ENCODE data around the gene SLC30A4.
"Not testable (repeated sequence)": the region's sequence is repeated elsewhere in the genome, so short reads cannot be mapped to it uniquely, and the experiment has no call there.

SLC30A4 gene, protein sequence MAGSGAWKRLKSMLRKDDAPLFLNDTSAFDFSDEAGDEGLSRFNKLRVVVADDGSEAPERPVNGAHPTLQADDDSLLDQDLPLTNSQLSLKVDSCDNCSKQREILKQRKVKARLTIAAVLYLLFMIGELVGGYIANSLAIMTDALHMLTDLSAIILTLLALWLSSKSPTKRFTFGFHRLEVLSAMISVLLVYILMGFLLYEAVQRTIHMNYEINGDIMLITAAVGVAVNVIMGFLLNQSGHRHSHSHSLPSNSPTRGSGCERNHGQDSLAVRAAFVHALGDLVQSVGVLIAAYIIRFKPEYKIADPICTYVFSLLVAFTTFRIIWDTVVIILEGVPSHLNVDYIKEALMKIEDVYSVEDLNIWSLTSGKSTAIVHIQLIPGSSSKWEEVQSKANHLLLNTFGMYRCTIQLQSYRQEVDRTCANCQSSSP

DNA sequence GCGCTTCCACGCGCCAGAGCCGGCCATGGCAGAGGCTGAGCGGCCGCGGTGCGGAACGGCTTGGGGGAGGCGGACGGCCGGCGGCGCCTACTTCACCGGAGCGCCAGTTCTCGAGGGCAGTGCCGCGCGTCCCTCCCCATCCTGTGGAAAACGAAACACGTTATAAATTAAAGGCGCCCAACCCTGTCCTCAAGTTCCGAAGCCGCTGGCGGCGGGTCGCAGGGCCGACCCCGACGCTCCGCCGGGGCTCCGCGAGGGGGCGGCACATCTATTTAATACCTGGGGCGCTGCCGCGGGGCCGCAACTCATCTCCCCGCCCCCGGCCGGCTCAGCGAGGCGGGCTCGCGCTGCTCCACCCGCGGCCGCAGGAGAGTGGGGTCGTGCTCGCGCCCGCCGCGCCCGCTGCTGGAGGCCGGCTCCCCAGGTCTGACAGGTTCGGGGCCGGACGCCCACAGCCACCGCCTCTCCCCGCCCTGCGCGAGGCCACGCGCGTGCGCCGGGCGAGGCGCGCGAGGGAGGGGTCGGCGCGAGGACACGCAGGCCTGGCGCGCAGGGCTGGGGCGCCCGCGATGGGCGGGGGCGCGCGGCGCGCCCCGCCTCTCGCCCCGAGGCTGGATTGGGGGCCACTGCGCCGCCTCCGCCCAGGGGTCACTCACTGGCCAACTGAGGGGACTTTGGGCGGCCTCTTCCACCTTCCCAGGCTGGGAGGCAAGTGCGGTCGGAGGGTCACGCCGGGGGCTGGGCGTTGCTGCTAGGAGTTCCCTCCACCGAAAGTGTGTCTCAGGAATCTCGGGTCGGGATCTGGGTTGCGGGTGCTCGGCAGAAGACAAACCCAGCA, at the start of gene SLC30A4:
Gene SLC30A4 (minus strand): TSS at position 428 of the 838 bp plus-strand sequence. CDS start 401 bp downstream, at position 27.
- no peak for DNase-seq

DNA sequence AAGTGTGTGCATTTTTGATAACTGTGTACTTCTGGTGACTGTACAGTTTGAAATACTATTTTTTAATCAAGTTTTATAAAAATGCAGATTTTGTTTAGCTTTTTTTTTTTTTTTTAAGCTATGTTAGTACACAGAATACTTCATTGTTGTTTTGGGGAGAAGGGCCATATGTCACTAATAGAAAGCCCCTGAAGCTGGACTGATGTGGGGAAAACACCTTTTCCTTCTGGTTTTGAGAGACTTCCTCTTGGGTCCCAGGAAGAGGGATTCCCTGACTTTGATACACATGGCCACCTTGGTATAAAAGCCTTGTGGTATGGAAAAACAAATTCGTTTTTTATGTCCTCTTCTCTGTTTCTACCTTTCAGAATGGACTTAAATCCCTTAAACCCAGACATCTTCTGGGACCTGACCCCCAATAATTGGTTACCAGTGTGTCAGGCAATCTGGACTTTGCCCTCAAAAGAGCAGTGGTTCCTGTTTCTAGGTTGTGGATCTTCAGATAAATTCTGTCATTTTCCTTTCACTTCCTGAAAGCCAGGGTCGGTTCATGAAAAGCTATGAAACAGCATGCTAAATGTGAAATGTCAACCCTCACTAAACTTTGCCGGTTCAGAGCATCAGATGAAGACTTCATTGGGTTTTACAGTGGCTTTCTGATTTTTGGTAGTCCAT, 33.5 kb upstream of the SLC30A4 start:
- DNase-seq, result peak; percentile 82

DNA sequence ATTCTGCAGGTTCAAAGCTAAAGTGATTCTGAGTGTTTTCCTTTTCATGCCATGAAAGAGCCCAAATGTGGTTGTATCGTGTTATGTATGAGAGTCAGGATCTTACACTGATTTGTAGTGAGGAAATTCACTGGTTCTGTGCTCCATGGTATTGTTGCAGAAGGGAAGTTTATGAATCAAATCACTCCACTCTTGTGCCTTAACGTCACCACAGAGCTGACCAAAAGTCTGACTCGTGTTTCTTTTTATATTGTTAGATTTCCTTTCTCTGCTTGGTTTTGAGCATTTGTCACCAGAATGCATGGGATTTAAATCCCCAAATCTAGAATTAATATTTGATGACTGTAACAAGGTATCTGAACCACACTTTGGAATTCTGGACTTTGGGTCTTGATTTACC, 29.1 kb upstream of the SLC30A4 start:
- no peak for DNase-seq

GRCh38 chr15:45550436-45550835, 27.9 kb upstream of the SLC30A4 start:
- DNase-seq, result no peak

DNA sequence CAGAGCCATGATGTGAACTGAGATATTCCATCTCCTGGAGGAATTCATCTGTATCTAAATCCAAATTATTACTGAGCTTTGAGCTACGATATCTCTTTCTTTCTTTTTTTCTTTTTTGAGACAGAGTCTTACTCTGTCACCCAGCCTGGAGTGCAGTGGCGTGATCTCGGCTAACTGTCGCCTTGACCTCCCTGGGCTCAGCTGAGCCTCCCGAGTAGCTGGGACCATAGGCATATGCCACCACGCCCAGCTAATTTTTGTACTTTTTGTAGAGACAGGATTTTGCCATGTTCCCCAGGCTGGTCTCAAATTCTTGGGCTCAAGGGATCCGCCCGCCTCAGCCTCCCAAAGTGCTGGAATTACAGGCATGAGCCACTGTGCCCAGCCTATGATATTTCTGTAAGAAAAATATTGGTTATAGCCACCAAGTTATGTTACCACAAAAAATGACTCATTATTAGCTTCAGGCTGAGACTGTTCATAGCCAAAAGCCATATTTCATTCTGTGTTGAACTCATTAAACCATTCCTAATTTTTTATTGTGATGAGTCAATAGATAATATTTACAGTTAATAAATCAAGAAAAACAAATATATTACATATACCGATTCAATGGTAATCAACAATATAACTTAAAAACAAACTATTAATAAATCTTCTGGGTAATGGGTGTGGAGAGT, 27.1 kb upstream of the SLC30A4 start:
- no peak for DNase-seq

DNA sequence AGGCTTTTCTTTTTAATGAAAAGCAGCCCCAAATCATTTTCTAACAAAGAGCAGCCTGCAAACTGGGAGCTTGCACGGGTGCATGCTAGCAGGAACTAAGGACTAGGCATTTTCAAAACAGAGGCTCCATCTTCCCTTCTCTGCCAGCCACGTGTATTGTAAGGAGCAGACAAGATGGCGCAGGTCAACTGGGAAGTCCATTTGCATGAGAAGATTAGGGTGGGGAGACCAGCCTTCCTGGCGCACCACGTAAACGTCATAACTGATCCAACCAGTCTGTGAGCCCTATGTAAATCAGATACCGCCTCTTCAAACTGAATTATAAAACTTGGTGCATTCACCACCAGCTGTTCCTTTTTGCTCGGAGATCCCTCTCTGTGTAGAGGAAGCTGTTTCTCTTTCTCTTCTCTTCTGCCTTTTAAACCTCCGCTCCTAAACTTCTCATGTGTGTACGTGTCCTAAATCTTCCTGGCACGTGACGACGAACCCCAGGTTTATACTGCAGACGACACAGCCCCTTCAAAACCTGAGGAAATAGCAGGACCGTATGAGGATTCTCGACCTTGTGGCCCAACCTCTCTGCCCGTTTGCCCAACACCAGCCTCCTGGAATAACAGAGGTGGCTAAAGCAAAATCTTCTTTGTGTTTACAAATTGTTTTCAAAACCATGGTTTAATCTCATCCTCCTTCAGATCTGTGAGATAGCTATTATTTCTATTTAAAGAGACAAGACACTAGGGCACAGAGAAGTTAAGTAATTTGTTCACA, 26.4 kb upstream of the SLC30A4 start:
- DNase-seq, result no peak

- DNase-seq, result no peak
These were observed 24.2 kb upstream of the SLC30A4 start for GRCh38 chr15:45546789-45547188.

GRCh38 chr15:45544266-45545023, 21.9 kb upstream of the SLC30A4 start:
- no peak for DNase-seq

- no peak for DNase-seq
These were observed 20.5 kb upstream of the SLC30A4 start for GRCh38 chr15:45543051-45543450.

GRCh38 chr15:45540531-45540930, 18.0 kb upstream of the SLC30A4 start:
- no peak for DNase-seq

- DNase-seq, result no peak
These were observed 17.1 kb upstream of the SLC30A4 start for GRCh38 chr15:45539680-45540079.

GRCh38 chr15:45536934-45537333, 14.4 kb upstream of the SLC30A4 start:
- no peak for DNase-seq

DNA sequence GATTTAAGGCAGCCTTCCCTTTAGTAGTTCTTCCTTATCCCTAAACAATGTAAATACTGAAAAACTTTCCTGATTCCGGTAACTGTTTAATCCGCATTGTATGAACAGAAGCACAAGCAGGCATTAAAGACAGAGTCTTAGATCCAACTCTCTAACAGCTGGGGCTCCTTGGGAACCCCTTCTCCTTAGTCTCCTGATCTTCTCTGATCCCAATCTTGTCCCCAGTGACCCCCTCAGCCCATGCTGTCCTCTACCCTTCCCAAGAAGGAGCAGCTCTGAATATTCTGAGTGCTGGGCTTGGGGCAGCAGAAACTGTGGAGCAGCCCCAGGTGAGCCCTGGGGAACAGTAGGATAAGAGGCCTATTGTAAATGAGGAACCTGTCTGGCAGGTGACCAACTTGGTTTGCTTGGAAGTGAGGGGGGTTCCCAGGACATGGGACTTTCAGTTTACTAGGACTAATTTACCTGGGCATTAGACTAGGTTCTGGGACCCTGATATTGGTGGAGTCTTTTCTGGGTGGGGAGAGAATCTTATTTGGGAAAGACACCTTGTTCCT, 13.0 kb upstream of the SLC30A4 start:
- no peak for DNase-seq

GRCh38 chr15:45534821-45535220, 12.3 kb upstream of the SLC30A4 start:
- no peak for DNase-seq

GRCh38 chr15:45532892-45533291, 10.3 kb upstream of the SLC30A4 start:
- DNase-seq, result not testable (repeated sequence)

DNA sequence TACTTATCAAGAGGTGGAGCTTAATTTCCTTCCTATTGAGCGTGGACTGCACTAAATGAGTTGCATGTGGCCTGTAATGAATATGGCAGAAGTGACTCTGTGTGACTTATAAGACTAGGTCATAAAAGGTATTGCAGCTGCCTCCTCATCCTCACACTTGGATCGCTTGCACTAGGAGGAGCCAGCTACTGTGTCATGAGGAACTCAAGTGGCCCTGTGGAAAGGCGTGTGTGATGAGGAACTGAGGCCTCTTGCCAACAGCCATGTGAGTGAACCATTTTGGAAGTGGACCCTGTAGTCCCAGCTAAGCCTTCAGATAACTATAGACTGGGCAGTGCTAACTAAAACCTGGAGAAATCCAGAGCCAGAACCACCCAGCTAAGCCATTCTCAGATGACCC, 7.1 kb upstream of the SLC30A4 start:
- DNase-seq, result peak; percentile 8

DNA sequence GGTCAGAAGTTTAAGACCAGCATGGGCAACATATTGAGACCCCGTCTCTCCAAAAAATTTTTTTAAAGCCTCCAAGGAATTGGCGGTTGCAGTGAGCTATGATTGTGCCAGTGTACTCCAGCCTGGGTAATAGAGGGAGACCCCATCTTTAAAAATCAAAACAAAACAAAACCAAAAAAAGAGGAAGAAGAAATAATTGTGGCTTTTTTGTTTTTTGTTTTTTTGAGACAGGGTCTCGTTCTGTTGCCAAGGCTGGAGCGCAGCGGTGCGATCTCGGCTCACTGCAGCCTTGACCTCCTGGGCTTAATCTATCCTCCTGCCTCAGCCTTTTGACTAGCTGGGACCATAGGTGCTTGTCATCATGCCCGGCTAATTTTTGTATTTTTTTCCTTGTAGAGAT, 4.5 kb upstream of the SLC30A4 start:
- DNase-seq, result no peak

DNA sequence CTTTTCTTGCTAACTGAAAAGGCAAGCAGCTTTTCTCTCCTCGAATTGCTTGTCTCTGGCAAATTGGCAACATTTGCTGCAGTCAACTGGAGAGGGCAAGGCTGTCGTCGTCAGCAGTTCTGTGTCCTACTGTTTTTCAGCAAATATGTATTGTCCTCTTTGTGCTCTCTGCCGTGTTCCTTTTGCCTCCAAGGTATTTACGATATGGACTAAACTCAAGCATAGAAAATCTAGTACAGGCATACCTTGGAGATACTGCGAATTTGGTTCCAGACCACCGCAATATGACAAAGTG, 558 bp upstream of the SLC30A4 start:
- DNase-seq, result no peak

GRCh38 chr15:45521596-45522327, 793 bp downstream of the SLC30A4 start:
- DNase-seq, result no peak

DNA sequence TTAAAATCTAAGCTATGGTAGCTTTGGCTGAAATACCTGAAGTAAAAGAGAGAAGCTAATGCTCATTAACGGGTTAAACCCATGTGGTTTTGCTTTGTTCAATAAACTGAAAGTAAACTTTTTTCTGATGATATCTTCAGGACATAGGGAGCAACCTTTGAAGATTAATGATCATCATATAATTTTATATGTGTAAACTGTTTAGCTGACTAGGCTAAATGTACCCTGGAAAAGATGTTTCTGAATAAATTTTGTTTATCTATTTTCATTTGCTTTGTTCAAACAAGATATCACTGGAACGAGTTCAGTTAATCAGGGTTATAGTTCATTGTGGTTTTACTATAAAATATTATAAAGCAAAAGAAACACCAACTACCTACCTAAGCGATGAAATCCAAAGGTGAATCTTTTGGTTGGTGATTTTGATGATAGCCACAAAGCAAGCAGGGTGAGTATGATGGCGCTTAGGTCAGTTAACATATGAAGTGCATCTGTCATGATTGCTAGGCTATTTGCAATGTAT, 11.7 kb downstream of the SLC30A4 start:
- no peak for DNase-seq
